CD4-positive, alpha-beta T cell treated with Interleukin-15 for 1 hour (primary cell): ENCODE measurements around the gene STAMBPL1.

Experiments used
- DNase-seq: peaks from one replicate; pipeline ENCODE4 v3.0.0-alpha.2; 2020

Gene STAMBPL1

GRCh38 chr10:88896372-88896993 lies 16.4 kb downstream of the STAMBPL1 start:
- DNase-seq = no peak

GRCh38 chr10:88896994-88897853 lies 17.2 kb downstream of the STAMBPL1 start:
- DNase-seq = no peak

- DNase-seq = no peak
Measured at GRCh38 chr10:88898727-88899126, 18.7 kb downstream of the STAMBPL1 start.

GRCh38 chr10:88899886-88900285 lies 19.8 kb downstream of the STAMBPL1 start:
- DNase-seq = no peak

GRCh38 chr10:88901206-88901983 lies 21.4 kb downstream of the STAMBPL1 start:
- no peak for DNase-seq

GRCh38 chr10:88901984-88902789 lies 22.1 kb downstream of the STAMBPL1 start:
- DNase-seq = no peak

GRCh38 chr10:88903715-88904114 lies 23.7 kb downstream of the STAMBPL1 start:
- no peak for DNase-seq

GRCh38 chr10:88906921-88907320 lies 26.9 kb downstream of the STAMBPL1 start:
- no peak for DNase-seq

GRCh38 chr10:88908194-88908593 lies 28.1 kb downstream of the STAMBPL1 start:
- no peak for DNase-seq

GRCh38 chr10:88911116-88911515 lies 31.1 kb downstream of the STAMBPL1 start:
- DNase-seq = no peak

- DNase-seq = no peak
Measured at GRCh38 chr10:88911851-88912250, 31.8 kb downstream of the STAMBPL1 start.

- no peak for DNase-seq
Measured at GRCh38 chr10:88913127-88913526, 33.1 kb downstream of the STAMBPL1 start.

GRCh38 chr10:88913788-88914187 lies 33.7 kb downstream of the STAMBPL1 start:
- DNase-seq = no peak

- DNase-seq = no peak
Measured at GRCh38 chr10:88915781-88916180, 35.7 kb downstream of the STAMBPL1 start.

GRCh38 chr10:88916231-88916630 lies 36.2 kb downstream of the STAMBPL1 start:
- DNase-seq = no peak

GRCh38 chr10:88916986-88917385 lies 36.9 kb downstream of the STAMBPL1 start:
- no peak for DNase-seq

GRCh38 chr10:88918191-88918905 lies 38.3 kb downstream of the STAMBPL1 start:
- no peak for DNase-seq

GRCh38 chr10:88919041-88919440 lies 39.0 kb downstream of the STAMBPL1 start:
- DNase-seq = no peak

GRCh38 chr10:88920198-88920597 lies 40.2 kb downstream of the STAMBPL1 start:
- DNase-seq = no peak

- no peak for DNase-seq
Measured at GRCh38 chr10:88920986-88921593, 41.0 kb downstream of the STAMBPL1 start.

- DNase-seq = no peak
Measured at GRCh38 chr10:88922041-88922440, 42.0 kb downstream of the STAMBPL1 start.

GRCh38 chr10:88923520-88923919 lies 43.5 kb downstream of the STAMBPL1 start:
- no peak for DNase-seq
